Activated T-helper 1 cell treated with anti-CD3 and anti-CD28 coated beads, Interleukin-12 subunit alpha, Interleukin-12 subunit beta, Interleukin-2, Interleukin-4 antibody, amounts not matched to agents 30 ng/mL and 10 ng/mL and 1 ng/mL, durations not matched to agents 14 hours and 24 hours and 36 hours (primary cell): ENCODE measurements around the gene UBQLNL. TPM values are rescaled to one million over a fixed set of nuclear protein-coding genes. Genes with fewer than 3 reads are reported as not detected.

Experiments
- DNase-seq: peaks from one replicate; pipeline ENCODE4 v3.0.0; 2021; ENCODE audit warnings: low spot score
- H3K27ac Mint-ChIP-seq: one replicate; pipeline ENCODE4 v1.8.0; 2021; ENCODE audit warnings: mild to moderate bottlenecking, mixed read lengths
- H3K27me3 Mint-ChIP-seq: one replicate; pipeline ENCODE4 v1.8.0; 2022; ENCODE audit warnings: mild to moderate bottlenecking, moderate library complexity, mixed read lengths; ENCODE audit not compliant: insufficient read depth
- H3K36me3 Mint-ChIP-seq: one replicate; pipeline ENCODE4 v1.8.0; 2021; ENCODE audit warnings: low read depth, mixed read lengths
- H3K4me1 Mint-ChIP-seq: one replicate; pipeline ENCODE4 v1.8.0; 2021; ENCODE audit warnings: low read depth, mixed read lengths
- H3K4me3 Mint-ChIP-seq: one replicate; pipeline ENCODE4 v1.8.0; 2021; ENCODE audit warnings: mild to moderate bottlenecking, moderate library complexity, mixed read lengths
- H3K9me3 Mint-ChIP-seq: one replicate; pipeline ENCODE4 v1.8.0; 2021; ENCODE audit warnings: mixed read lengths
- intact Hi-C: fragments of 100-400 bp; cut with micrococcal nuclease; formaldehyde crosslinking; loops from one replicate; pipeline ENCODE4 v1.15.1; 2024
- total RNA-seq: library from RNA; stranded (reverse); gene quantifications from 2 replicates; pipeline ENCODE4 v1.2.3, GENCODE V29; 2022

Gene UBQLNL
- total RNA-seq, 1 donor from 2014 or later, result 0.18 TPM

- Mint-ChIP-seq H3K27me3 (peaks cover 7% of the 10 kb centered on the region), H3K9me3 (no peaks in the 10 kb centered on the region), H3K36me3 (no peaks in the 10 kb centered on the region), H3K4me3 (no peak overlapping the region), H3K27ac (no peak overlapping the region), H3K4me1 (no peaks in the 10 kb centered on the region)
- intact Hi-C loops, result no loop called here
- DNase-seq, result no peak
Observed at GRCh38 chr11:5500393-5500801, 16.1 kb downstream of the UBQLNL start.

DNA sequence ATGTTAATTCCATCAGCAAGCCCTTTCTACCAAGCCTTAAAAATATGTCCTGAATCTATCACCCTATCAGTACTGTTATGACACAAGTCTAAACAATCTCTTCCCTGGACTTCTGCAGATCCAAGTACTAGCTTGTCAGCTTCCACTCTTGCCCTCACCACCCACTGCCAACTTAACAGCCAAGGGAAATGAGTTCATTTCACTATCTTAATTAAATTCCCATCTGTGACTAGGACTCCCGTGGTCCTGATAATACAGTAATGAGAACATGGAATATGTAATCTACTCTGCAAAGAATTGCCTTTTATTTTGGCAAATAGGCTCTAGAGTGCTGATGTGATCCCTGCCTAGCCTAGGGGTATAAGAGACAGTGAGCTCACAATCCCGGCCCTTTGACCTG lies 16.8 kb downstream of the UBQLNL start:
- peaks cover 7% of the 10 kb centered on the region for H3K27me3 Mint-ChIP-seq
- H3K4me3 Mint-ChIP-seq, result no peak overlapping the region
- H3K9me3 Mint-ChIP-seq, result no peaks in the 10 kb centered on the region
- intact Hi-C loops, result no loop called here
- no peak overlapping the region for H3K27ac Mint-ChIP-seq
- DNase-seq, result no peak
- no peaks in the 10 kb centered on the region for H3K4me1 Mint-ChIP-seq
- no peaks in the 10 kb centered on the region for H3K36me3 Mint-ChIP-seq

- H3K9me3 Mint-ChIP-seq, result no peaks in the 10 kb centered on the region
- intact Hi-C loops, result no loop called here
- H3K4me1 Mint-ChIP-seq, result peaks cover 4% of the 10 kb centered on the region
- peaks cover 7% of the 10 kb centered on the region for H3K27me3 Mint-ChIP-seq
- no peak for DNase-seq
- H3K36me3 Mint-ChIP-seq, result no peaks in the 10 kb centered on the region
- H3K27ac Mint-ChIP-seq, result no peak overlapping the region
- no peak overlapping the region for H3K4me3 Mint-ChIP-seq
Observed at GRCh38 chr11:5489576-5490357, 26.7 kb downstream of the UBQLNL start.

- H3K27ac Mint-ChIP-seq, result no peak overlapping the region
- no peaks in the 10 kb centered on the region for H3K9me3 Mint-ChIP-seq
- no peaks in the 10 kb centered on the region for H3K36me3 Mint-ChIP-seq
- intact Hi-C loops, result no loop called here
- no peak overlapping the region for H3K4me3 Mint-ChIP-seq
- peaks cover 4% of the 10 kb centered on the region for H3K4me1 Mint-ChIP-seq
- H3K27me3 Mint-ChIP-seq, result peaks cover 7% of the 10 kb centered on the region
- no peak for DNase-seq
Observed at GRCh38 chr11:5488798-5489399, 27.6 kb downstream of the UBQLNL start.

- Mint-ChIP-seq H3K9me3 (no peaks in the 10 kb centered on the region), H3K4me1 (peaks cover 4% of the 10 kb centered on the region), H3K4me3 (no peak within 1 kb of the TSS), H3K27ac (no peak within 1 kb of the TSS), H3K36me3 (no peaks in the 10 kb centered on the region), H3K27me3 (peaks cover 7% of the 10 kb centered on the region)
- intact Hi-C loops, result no loop called here
- no peak for DNase-seq
Observed at GRCh38 chr11:5488385-5488784, 28.1 kb downstream of the UBQLNL start, which contains the start of gene OR52D1. TSS of gene OR52D1 (plus strand) at chr11:5488685. CDS start at chr11:5488707, 22 bp downstream.

DNA sequence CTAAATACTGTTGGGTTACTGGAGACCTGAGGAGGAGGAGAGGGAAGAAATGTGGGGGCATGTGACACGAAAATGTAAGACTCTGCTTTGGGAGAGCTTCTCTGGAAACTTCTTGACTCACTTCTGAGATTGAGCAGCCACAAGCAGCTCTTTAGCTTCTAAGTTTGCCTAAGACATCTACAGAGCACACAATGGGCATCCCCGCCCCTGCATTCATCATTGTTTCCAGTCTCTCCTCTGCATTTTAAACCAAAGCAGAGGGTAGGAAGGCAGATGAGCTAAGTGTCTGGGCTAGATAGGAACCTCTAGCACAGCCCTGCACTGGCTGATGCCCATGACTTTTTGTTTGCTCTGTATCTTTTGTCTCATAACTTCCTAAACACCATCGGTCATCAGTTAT lies 30.1 kb downstream of the UBQLNL start:
- Mint-ChIP-seq H3K36me3 (no peaks in the 10 kb centered on the region), H3K4me1 (peaks cover 4% of the 10 kb centered on the region), H3K9me3 (no peaks in the 10 kb centered on the region), H3K27ac (no peak overlapping the region), H3K27me3 (peaks cover 7% of the 10 kb centered on the region), H3K4me3 (no peak overlapping the region)
- intact Hi-C loops, result no loop called here
- no peak for DNase-seq

DNA sequence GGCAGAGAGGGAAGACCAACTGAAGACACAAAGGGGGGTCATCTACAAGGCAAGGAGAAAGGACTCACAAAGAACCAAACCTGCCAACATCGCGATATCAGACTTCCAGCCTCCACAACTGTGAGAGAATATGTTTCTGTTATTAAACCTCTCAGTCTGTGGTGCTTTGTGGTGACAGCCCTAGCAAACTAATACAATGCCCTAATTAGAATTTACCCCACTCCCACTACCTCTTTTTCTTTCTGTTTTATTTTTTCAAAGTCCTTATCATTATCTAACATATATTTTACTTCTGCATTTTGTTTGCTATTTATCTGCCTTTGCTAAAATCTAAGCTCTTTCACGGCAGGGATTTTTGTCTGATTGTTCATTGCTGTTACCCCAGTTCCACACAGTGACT lies 30.5 kb downstream of the UBQLNL start:
- intact Hi-C loops, result no loop called here
- Mint-ChIP-seq H3K27me3 (peaks cover 7% of the 10 kb centered on the region), H3K4me3 (no peak overlapping the region), H3K4me1 (peaks cover 4% of the 10 kb centered on the region), H3K9me3 (no peaks in the 10 kb centered on the region), H3K36me3 (no peaks in the 10 kb centered on the region), H3K27ac (no peak overlapping the region)
- no peak for DNase-seq

GRCh38 chr11:5476186-5476819 lies 40.2 kb downstream of the UBQLNL start:
- no peak overlapping the region for H3K4me3 Mint-ChIP-seq
- intact Hi-C loops, result loop anchor here (1.0 kb wide), 2 partner anchors 332 to 415 kb away; partner anchors contain the start of gene OR52N2
- peak; percentile 4 for DNase-seq
- H3K27me3 Mint-ChIP-seq, result peaks cover 6% of the 10 kb centered on the region
- H3K4me1 Mint-ChIP-seq, result no peaks in the 10 kb centered on the region
- no peaks in the 10 kb centered on the region for H3K36me3 Mint-ChIP-seq
- H3K9me3 Mint-ChIP-seq, result no peaks in the 10 kb centered on the region
- no peak overlapping the region for H3K27ac Mint-ChIP-seq

GRCh38 chr11:5473921-5474320 lies 42.6 kb downstream of the UBQLNL start:
- intact Hi-C loops, result loop anchor here (5.0 kb wide), 1 partner anchor 238 kb away; no protein-coding TSS in a partner anchor
- H3K36me3 Mint-ChIP-seq, result no peaks in the 10 kb centered on the region
- H3K27ac Mint-ChIP-seq, result no peak overlapping the region
- DNase-seq, result no peak
- peaks cover 6% of the 10 kb centered on the region for H3K27me3 Mint-ChIP-seq
- no peaks in the 10 kb centered on the region for H3K9me3 Mint-ChIP-seq
- H3K4me1 Mint-ChIP-seq, result no peaks in the 10 kb centered on the region
- no peak overlapping the region for H3K4me3 Mint-ChIP-seq

DNA sequence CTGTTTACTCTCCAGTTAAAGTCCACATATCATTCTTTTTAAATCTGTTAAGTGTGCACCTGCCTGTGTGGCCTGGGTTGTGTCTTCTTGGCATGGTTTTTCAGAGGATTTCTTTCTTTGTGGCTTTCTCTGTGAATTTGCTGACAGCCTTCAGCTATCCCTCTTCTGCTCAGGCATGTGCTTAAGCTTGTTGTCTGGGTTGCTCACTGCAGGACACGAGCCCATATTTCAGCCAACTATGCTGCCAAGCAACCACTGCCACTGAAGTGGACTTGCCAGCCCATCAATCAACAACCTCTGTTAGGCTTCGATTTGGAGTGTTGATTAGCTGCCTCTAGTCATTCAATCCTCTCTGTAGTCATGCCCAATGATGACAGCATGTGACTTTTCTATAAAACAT lies 49.0 kb downstream of the UBQLNL start:
- intact Hi-C loops, result no loop called here
- Mint-ChIP-seq H3K27ac (no peak overlapping the region), H3K9me3 (no peaks in the 10 kb centered on the region), H3K27me3 (no peaks in the 10 kb centered on the region), H3K4me3 (no peak overlapping the region), H3K36me3 (no peaks in the 10 kb centered on the region), H3K4me1 (no peaks in the 10 kb centered on the region)
- no peak for DNase-seq

Other genes with a start within 250 kb of the UBQLNL start
- gene HBE1, start 246.8 kb downstream of the UBQLNL start, total RNA-seq, result not detected in 2 replicates
- gene OR51B4, start 214.8 kb downstream of the UBQLNL start, total RNA-seq, result not detected in 2 replicates
- not detected in 2 replicates for gene OR51B2, start 192.4 kb downstream of the UBQLNL start, total RNA-seq
- not detected in 2 replicates for gene OR51B5, start 173.2 kb downstream of the UBQLNL start, total RNA-seq
- gene OR51B6, start 165.2 kb downstream of the UBQLNL start, total RNA-seq, result not detected in 2 replicates
- gene OR51M1, start 132.9 kb downstream of the UBQLNL start, total RNA-seq, result not detected in 2 replicates
- not detected in 2 replicates for gene OR51Q1, start 94.6 kb downstream of the UBQLNL start, total RNA-seq
- gene OR51I1, start 75.2 kb downstream of the UBQLNL start, total RNA-seq, result not detected in 2 replicates
- gene OR51I2, start 67.4 kb downstream of the UBQLNL start, total RNA-seq, result not detected in 2 replicates
- not detected in 2 replicates for gene OR52D1, start 28.0 kb downstream of the UBQLNL start, total RNA-seq
- gene UBQLN3, start 6.7 kb downstream of the UBQLNL start, total RNA-seq, result not detected in 2 replicates
- gene OR52H1, start 31.8 kb upstream of the UBQLNL start, total RNA-seq, result not detected in 2 replicates
- not detected in 2 replicates for gene OR52B6, start 64.2 kb upstream of the UBQLNL start, total RNA-seq
- gene TRIM6, start 79.9 kb upstream of the UBQLNL start, total RNA-seq, result 0.34 and 0.54 TPM in 2 replicates
- gene TRIM34, start 108.3 kb upstream of the UBQLNL start, total RNA-seq, result 4.6 and 5.4 TPM in 2 replicates
- gene TRIM5, start 168.4 kb upstream of the UBQLNL start, total RNA-seq, result 7.9 and 8.6 TPM in 2 replicates
- gene TRIM22, start 173.1 kb upstream of the UBQLNL start, total RNA-seq, result 125 and 127 TPM in 2 replicates
- gene OR56B1, start 219.7 kb upstream of the UBQLNL start, total RNA-seq, result not detected in 2 replicates
- 0.16 TPM in 1 of 2 replicates, not detected in the other for gene OR52N4, start 237.5 kb upstream of the UBQLNL start, total RNA-seq